ENCODE data around the gene EPB42. TPM values are rescaled to one million over a fixed set of nuclear protein-coding genes. Genes with fewer than 3 reads are reported as not detected.
"Not testable (repeated sequence)": the region's sequence is repeated elsewhere in the genome, so short reads cannot be mapped to it uniquely, and the experiment has no call there.

The EPB42 gene
- total and polyA plus RNA-seq, 2 experiments from 2014 or later = not detected

DNA sequence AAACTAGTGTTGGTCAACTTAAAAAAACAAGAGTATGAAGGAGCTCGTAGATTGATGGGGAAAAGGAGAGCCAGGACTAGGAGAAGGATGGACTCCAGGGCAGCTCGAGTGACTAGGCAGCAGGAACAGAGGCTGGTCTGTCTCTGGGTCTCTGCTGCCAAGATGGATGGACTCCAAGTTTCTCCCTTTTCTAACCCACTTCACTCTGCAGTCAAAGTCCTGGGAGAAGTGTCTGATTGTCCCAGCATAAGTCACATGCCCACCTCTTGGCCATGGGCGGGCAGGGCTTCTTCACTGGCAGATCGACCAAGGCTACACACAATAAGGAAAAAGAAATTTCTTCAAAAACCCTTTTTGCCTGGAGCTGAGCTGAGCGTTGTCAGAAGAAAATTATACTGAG is 9.2 kb upstream of the EPB42 start:
- no peaks in the 10 kb centered on the region for H3K4me1 ChIP-seq (ENCODE audit: insufficient read depth)
- no peaks in the 10 kb centered on the region for H3F3A ChIP-seq (replicated peaks; ENCODE audit: low read depth)
- no peaks in the 10 kb centered on the region; the same call in 2 of the 3 replicates for H3K9me3 Mint-ChIP-seq
- TF ChIP-seq, protein P1, sequence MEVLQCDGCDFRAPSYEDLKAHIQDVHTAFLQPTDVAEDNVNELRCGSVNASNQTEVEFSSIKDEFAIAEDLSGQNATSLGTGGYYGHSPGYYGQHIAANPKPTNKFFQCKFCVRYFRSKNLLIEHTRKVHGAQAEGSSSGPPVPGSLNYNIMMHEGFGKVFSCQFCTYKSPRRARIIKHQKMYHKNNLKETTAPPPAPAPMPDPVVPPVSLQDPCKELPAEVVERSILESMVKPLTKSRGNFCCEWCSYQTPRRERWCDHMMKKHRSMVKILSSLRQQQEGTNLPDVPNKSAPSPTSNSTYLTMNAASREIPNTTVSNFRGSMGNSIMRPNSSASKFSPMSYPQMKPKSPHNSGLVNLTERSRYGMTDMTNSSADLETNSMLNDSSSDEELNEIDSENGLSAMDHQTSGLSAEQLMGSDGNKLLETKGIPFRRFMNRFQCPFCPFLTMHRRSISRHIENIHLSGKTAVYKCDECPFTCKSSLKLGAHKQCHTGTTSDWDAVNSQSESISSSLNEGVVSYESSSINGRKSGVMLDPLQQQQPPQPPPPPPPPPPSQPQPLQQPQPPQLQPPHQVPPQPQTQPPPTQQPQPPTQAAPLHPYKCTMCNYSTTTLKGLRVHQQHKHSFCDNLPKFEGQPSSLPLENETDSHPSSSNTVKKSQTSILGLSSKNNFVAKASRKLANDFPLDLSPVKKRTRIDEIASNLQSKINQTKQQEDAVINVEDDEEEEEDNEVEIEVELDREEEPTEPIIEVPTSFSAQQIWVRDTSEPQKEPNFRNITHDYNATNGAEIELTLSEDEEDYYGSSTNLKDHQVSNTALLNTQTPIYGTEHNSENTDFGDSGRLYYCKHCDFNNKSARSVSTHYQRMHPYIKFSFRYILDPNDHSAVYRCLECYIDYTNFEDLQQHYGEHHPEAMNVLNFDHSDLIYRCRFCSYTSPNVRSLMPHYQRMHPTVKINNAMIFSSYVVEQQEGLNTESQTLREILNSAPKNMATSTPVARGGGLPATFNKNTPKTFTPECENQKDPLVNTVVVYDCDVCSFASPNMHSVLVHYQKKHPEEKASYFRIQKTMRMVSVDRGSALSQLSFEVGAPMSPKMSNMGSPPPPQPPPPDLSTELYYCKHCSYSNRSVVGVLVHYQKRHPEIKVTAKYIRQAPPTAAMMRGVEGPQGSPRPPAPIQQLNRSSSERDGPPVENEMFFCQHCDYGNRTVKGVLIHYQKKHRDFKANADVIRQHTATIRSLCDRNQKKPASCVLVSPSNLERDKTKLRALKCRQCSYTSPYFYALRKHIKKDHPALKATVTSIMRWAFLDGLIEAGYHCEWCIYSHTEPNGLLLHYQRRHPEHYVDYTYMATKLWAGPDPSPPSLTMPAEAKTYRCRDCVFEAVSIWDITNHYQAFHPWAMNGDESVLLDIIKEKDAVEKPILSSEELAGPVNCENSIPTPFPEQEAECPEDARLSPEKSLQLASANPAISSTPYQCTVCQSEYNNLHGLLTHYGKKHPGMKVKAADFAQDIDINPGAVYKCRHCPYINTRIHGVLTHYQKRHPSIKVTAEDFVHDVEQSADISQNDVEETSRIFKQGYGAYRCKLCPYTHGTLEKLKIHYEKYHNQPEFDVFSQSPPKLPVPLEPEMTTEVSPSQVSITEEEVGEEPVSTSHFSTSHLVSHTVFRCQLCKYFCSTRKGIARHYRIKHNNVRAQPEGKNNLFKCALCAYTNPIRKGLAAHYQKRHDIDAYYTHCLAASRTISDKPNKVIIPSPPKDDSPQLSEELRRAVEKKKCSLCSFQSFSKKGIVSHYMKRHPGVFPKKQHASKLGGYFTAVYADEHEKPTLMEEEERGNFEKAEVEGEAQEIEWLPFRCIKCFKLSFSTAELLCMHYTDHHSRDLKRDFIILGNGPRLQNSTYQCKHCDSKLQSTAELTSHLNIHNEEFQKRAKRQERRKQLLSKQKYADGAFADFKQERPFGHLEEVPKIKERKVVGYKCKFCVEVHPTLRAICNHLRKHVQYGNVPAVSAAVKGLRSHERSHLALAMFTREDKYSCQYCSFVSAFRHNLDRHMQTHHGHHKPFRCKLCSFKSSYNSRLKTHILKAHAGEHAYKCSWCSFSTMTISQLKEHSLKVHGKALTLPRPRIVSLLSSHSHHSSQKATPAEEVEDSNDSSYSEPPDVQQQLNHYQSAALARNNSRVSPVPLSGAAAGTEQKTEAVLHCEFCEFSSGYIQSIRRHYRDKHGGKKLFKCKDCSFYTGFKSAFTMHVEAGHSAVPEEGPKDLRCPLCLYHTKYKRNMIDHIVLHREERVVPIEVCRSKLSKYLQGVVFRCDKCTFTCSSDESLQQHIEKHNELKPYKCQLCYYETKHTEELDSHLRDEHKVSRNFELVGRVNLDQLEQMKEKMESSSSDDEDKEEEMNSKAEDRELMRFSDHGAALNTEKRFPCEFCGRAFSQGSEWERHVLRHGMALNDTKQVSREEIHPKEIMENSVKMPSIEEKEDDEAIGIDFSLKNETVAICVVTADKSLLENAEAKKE (CRISPR knock-in tag; IDR thresholded peaks at IDR 0.05) = no peak
- TF ChIP-seq CREB1 (CRISPR knock-in tag; IDR thresholded peaks at IDR 0.05; ENCODE audit: low read depth) = no peak
- TF ChIP-seq JUNB (IDR thresholded peaks at IDR 0.05; ENCODE audit: unreplicated experiment) = no peak
- no peaks in the 10 kb centered on the region for H3K36me3 ChIP-seq (ENCODE audit: insufficient read depth)
- H2AFZ ChIP-seq = no peak overlapping the region
- ATAC-seq (no peak), DNase-seq (ENCODE audit: low spot score) (no peak)
- no peak overlapping the region for H3K27ac Mint-ChIP-seq
- H3K4me1 Mint-ChIP-seq = no peaks in the 10 kb centered on the region
- no peak overlapping the region for H3K4me2 ChIP-seq
- no peaks in the 10 kb centered on the region for H3K27me3 ChIP-seq (ENCODE audit: insufficient read depth)
- H3K36me3 Mint-ChIP-seq (ENCODE audit: low read depth) = no peaks in the 10 kb centered on the region
- no peaks in the 10 kb centered on the region for H3K9me2 ChIP-seq (ENCODE audit: insufficient read depth)
- H3K27ac ChIP-seq (ENCODE audit: low read depth) = no peak overlapping the region
- H4K20me1 ChIP-seq (replicated peaks; ENCODE audit: insufficient read depth) = no peaks in the 10 kb centered on the region
- H3K4me3 ChIP-seq = no peak overlapping the region
- H3K27me3 Mint-ChIP-seq (ENCODE audit: insufficient read depth, low read depth, poor library complexity) = peaks cover 11% of the 10 kb centered on the region
- H3K79me2 ChIP-seq (replicated peaks; ENCODE audit: insufficient read depth) = no peaks in the 10 kb centered on the region
- H3K4me3 Mint-ChIP-seq = no peak overlapping the region

DNA sequence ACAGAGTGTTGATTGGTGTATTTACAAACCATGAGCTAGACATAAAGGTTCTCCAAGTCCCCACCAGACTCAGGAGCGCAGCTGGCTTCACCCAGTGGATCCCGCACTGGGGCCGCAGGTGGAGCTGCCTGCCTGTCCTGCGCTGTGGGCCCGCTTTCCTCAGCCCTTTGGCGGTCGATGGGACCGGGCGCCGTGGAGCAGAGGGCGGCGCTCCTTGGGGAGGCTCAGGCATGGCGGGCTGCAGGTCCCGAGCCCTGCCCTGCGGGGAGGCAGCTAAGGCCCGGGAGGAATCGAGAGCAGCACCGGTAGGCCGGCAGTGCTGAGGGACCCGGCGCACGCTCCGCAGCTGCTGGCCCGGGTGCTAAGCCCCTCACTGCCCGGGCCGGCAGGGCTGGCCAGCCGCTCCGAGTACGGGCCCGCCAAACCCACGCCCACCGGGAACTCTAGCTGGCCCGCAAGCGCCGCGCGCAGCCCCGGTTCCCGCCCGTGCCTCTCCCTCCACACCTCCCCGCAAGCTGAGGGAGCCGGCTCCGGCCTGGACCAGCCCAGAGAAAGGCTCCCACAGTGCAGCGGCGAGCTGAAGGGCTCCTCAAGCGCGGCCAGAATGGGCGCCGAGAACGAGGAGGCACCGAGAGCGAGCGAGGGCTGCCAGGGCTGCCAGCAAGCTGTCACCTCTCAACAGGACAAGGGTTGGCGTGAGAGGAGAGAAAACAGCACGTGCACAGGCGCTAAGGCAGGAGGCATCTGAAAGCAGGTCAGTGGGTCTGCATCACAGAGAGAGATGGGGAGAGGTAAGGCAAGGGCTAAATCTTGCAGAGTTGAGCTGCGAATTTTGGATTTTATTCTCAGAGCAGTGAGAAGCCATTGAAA is 5.9 kb upstream of the EPB42 start:
- H3K27ac Mint-ChIP-seq = no peak overlapping the region
- no peaks in the 10 kb centered on the region for H3K4me1 ChIP-seq (ENCODE audit: insufficient read depth)

DNA sequence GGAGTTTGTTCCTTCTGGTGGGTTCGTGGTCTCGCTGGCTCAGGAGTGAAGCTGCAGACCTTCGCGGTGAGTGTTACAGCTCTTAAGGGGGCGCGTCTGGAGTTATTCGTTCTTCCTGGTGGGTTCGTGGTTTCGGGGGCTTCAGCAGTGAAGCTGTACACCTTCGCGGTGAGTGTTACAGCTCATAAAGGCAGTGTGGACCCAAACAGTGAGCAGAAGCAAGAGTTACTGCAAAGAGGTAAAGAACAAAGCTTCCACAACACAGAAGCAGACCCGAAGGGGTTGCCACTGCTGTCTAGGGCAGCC is 5.1 kb upstream of the EPB42 start:
- H3K36me3 ChIP-seq (ENCODE audit: insufficient read depth); H3K27ac ChIP-seq (ENCODE audit: low read depth); H3K9me3 Mint-ChIP-seq; DNase-seq (ENCODE audit: low spot score); H3K27ac Mint-ChIP-seq; H3K27me3 ChIP-seq (ENCODE audit: insufficient read depth); H3K4me3 Mint-ChIP-seq; H3K9me2 ChIP-seq (ENCODE audit: insufficient read depth); H3K4me1 ChIP-seq (ENCODE audit: insufficient read depth); H3F3A ChIP-seq (replicated peaks; ENCODE audit: low read depth); H4K20me1 ChIP-seq (replicated peaks; ENCODE audit: insufficient read depth); H3K4me1 Mint-ChIP-seq; H3K36me3 Mint-ChIP-seq (ENCODE audit: low read depth); H3K4me3 ChIP-seq; H3K79me2 ChIP-seq (replicated peaks; ENCODE audit: insufficient read depth); H3K27me3 Mint-ChIP-seq (ENCODE audit: insufficient read depth, low read depth, poor library complexity); H3K4me2 ChIP-seq; ATAC-seq: not testable (repeated sequence)
- H2AFZ ChIP-seq = peak overlapping the region; percentile 8; the same call in 1 of the 2 replicates

More for the DNA sequence above, 5.9 kb upstream of the EPB42 start:
- TF ChIP-seq, protein P2, sequence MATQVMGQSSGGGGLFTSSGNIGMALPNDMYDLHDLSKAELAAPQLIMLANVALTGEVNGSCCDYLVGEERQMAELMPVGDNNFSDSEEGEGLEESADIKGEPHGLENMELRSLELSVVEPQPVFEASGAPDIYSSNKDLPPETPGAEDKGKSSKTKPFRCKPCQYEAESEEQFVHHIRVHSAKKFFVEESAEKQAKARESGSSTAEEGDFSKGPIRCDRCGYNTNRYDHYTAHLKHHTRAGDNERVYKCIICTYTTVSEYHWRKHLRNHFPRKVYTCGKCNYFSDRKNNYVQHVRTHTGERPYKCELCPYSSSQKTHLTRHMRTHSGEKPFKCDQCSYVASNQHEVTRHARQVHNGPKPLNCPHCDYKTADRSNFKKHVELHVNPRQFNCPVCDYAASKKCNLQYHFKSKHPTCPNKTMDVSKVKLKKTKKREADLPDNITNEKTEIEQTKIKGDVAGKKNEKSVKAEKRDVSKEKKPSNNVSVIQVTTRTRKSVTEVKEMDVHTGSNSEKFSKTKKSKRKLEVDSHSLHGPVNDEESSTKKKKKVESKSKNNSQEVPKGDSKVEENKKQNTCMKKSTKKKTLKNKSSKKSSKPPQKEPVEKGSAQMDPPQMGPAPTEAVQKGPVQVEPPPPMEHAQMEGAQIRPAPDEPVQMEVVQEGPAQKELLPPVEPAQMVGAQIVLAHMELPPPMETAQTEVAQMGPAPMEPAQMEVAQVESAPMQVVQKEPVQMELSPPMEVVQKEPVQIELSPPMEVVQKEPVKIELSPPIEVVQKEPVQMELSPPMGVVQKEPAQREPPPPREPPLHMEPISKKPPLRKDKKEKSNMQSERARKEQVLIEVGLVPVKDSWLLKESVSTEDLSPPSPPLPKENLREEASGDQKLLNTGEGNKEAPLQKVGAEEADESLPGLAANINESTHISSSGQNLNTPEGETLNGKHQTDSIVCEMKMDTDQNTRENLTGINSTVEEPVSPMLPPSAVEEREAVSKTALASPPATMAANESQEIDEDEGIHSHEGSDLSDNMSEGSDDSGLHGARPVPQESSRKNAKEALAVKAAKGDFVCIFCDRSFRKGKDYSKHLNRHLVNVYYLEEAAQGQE (IDR thresholded peaks at IDR 0.05; ENCODE audit: unreplicated experiment) = no peak
- Histone ChIP-seq H3K4me2 (no peak overlapping the region), H3K36me3 (ENCODE audit: insufficient read depth) (no peaks in the 10 kb centered on the region), H3K27ac (ENCODE audit: low read depth) (no peak overlapping the region), H3K79me2 (replicated peaks; ENCODE audit: insufficient read depth) (no peaks in the 10 kb centered on the region), H3F3A (replicated peaks; ENCODE audit: low read depth) (no peaks in the 10 kb centered on the region), H3K4me3 (no peak overlapping the region), H3K27me3 (ENCODE audit: insufficient read depth) (no peaks in the 10 kb centered on the region), H3K9me2 (ENCODE audit: insufficient read depth) (no peaks in the 10 kb centered on the region), H4K20me1 (replicated peaks; ENCODE audit: insufficient read depth) (no peaks in the 10 kb centered on the region), H2AFZ (peak overlapping the region; percentile 63; the same call in 1 of the 2 replicates)
- DNase-seq (ENCODE audit: low spot score) (no peak), ATAC-seq (peak; percentile 51)
- Mint-ChIP-seq H3K36me3 (ENCODE audit: low read depth) (no peaks in the 10 kb centered on the region), H3K4me1 (no peaks in the 10 kb centered on the region), H3K9me3 (no peaks in the 10 kb centered on the region; the same call in 2 of the 3 replicates), H3K27me3 (ENCODE audit: insufficient read depth, low read depth, poor library complexity) (peaks cover 6% of the 10 kb centered on the region), H3K4me3 (no peak overlapping the region)
